HG03103 (cell line): ENCODE data around the gene MYCN.

Experiments
- ATAC-seq: cut with Tn5 transposase; IDR thresholded peaks from one replicate; pipeline ENCODE4 v1.9.1; 2021; ENCODE audit warnings: low read depth; ENCODE audit not compliant: unreplicated experiment

Gene MYCN

GRCh38 chr2:15992457-15993231 lies 52.3 kb downstream of the MYCN start:
- no peak for ATAC-seq

- no peak for ATAC-seq
These were observed 52.9 kb downstream of the MYCN start for GRCh38 chr2:15993232-15993610.

GRCh38 chr2:15993666-15994065 lies 53.3 kb downstream of the MYCN start:
- ATAC-seq = no peak

- no peak for ATAC-seq
These were observed 55.3 kb downstream of the MYCN start for GRCh38 chr2:15995603-15996002.
